ENCODE data around the gene RNASE11.

GRCh38 chr14:20615996-20616395, 28.2 kb upstream of the RNASE11 start:
- TF ChIP-seq CTCF (IDR thresholded peaks at IDR 0.05) (no peak), POLR2A (IDR thresholded peaks at IDR 0.05) (no peak)
